H9 (cell line): ENCODE results near the gene PTBP3. TPM values are rescaled to one million over a fixed set of nuclear protein-coding genes. Genes with fewer than 3 reads are reported as not detected.

Experiments
- DNase-seq: peaks from one replicate; pipeline ENCODE4 v3.0.0-alpha.2; 2017
- H2AFZ ChIP-seq: one replicate; pipeline ENCODE4 v1.6.1; 2013; ENCODE audit warnings: mild to moderate bottlenecking, low read length, control low read depth, moderate library complexity
- H2AK5ac ChIP-seq: 2 replicates; pipeline ENCODE4 v1.6.1; 2013; ENCODE audit warnings: low read length, control low read depth, mixed read lengths; ENCODE audit not compliant: insufficient read length
- H2BK120ac ChIP-seq: one replicate; pipeline ENCODE4 v1.6.1; 2013; ENCODE audit warnings: low read depth, mild to moderate bottlenecking, low read length, control low read depth, inconsistent platforms; ENCODE audit not compliant: poor library complexity, severe bottlenecking
- H2BK12ac ChIP-seq: 2 replicates; pipeline ENCODE4 v1.6.1; 2013; ENCODE audit warnings: low read length, control low read depth, mixed read lengths, low read depth; ENCODE audit not compliant: insufficient read length
- H2BK15ac ChIP-seq: 2 replicates; pipeline ENCODE4 v1.6.1; 2013; ENCODE audit warnings: low read depth, low read length, control low read depth
- H2BK20ac ChIP-seq: one replicate; pipeline ENCODE4 v1.6.1; 2013; ENCODE audit warnings: low read depth, mild to moderate bottlenecking, low read length, control low read depth, inconsistent platforms; ENCODE audit not compliant: poor library complexity, severe bottlenecking
- H2BK5ac ChIP-seq: 2 replicates; pipeline ENCODE4 v1.6.1; 2013; ENCODE audit warnings: low read length, control low read depth, mixed read lengths; ENCODE audit not compliant: insufficient read length
- H3K14ac ChIP-seq: 2 replicates; pipeline ENCODE4 v1.6.1; 2013; ENCODE audit warnings: low read length, control low read depth; ENCODE audit not compliant: insufficient read depth
- H3K18ac ChIP-seq: 2 replicates; pipeline ENCODE4 v1.6.1; 2013; ENCODE audit warnings: low read depth, mild to moderate bottlenecking, mixed read lengths, low read length, control low read depth; ENCODE audit not compliant: insufficient read length
- H3K23ac ChIP-seq: 2 replicates; pipeline ENCODE4 v1.6.1; 2013; ENCODE audit warnings: low read length, control low read depth, mixed read lengths, low read depth; ENCODE audit not compliant: insufficient read length
- H3K23me2 ChIP-seq: 2 replicates; pipeline ENCODE4 v1.6.1; 2013; ENCODE audit warnings: low read depth, mild to moderate bottlenecking, mixed read lengths, low read length, control low read depth; ENCODE audit not compliant: insufficient read length, poor library complexity, severe bottlenecking
- H3K27ac ChIP-seq: 2 replicates; pipeline ENCODE4 v1.5.1; 2013; ENCODE audit warnings: low read length, control low read depth, mixed read lengths, low read depth; ENCODE audit not compliant: insufficient read length
- H3K27me3 ChIP-seq: 2 replicates; pipeline ENCODE4 v1.6.1; 2013; ENCODE audit warnings: low read length, control low read depth, inconsistent platforms; ENCODE audit not compliant: insufficient read depth
- H3K4ac ChIP-seq: 2 replicates; pipeline ENCODE4 v1.6.1; 2013; ENCODE audit warnings: low read depth, mild to moderate bottlenecking, control low read depth, inconsistent platforms, low read length, moderate library complexity
- H3K4me1 ChIP-seq: 2 replicates; pipeline ENCODE4 v1.6.1; 2013; ENCODE audit warnings: low read length, control low read depth, inconsistent platforms; ENCODE audit not compliant: insufficient read depth
- H3K4me2 ChIP-seq: 2 replicates; pipeline ENCODE4 v1.6.1; 2013; ENCODE audit warnings: low read length, control low read depth, mixed read lengths; ENCODE audit not compliant: insufficient read length, insufficient read depth
- H3K56ac ChIP-seq: 2 replicates; pipeline ENCODE4 v1.6.1; 2013; ENCODE audit warnings: low read depth, mild to moderate bottlenecking, mixed read lengths, low read length, control low read depth; ENCODE audit not compliant: insufficient read length
- H3K79me1 ChIP-seq: 2 replicates; pipeline ENCODE4 v1.6.1; 2013; ENCODE audit warnings: low read depth, mild to moderate bottlenecking, moderate library complexity, low read length, control low read depth, inconsistent platforms; ENCODE audit not compliant: insufficient read depth, poor library complexity, severe bottlenecking
- H3K79me2 ChIP-seq: 2 replicates; pipeline ENCODE4 v1.6.1; 2013; ENCODE audit warnings: low read length, control low read depth, inconsistent platforms; ENCODE audit not compliant: insufficient read depth
- H3K9ac ChIP-seq: 2 replicates; pipeline ENCODE4 v1.6.1; 2013; ENCODE audit warnings: low read length, control low read depth, mixed read lengths; ENCODE audit not compliant: insufficient read length; ENCODE audit errors: extremely low read depth
- H3K9me3 ChIP-seq: one replicate; pipeline ENCODE4 v1.6.1; 2013; ENCODE audit warnings: low read depth, low read length, inconsistent platforms; ENCODE audit not compliant: control insufficient read depth
- H3T11ph ChIP-seq: one replicate; pipeline ENCODE4 v1.6.1; 2013; ENCODE audit warnings: mild to moderate bottlenecking, low read length, control low read depth, inconsistent platforms
- H4K20me1 ChIP-seq: one replicate; pipeline ENCODE4 v1.6.1; 2013; ENCODE audit not compliant: control insufficient read depth, insufficient read length, insufficient read depth
- H4K5ac ChIP-seq: 2 replicates; pipeline ENCODE4 v1.6.1; 2013; ENCODE audit warnings: low read depth, mild to moderate bottlenecking, mixed read lengths, low read length, control low read depth; ENCODE audit not compliant: insufficient read length
- H4K8ac ChIP-seq: replicated peaks from 2 replicates; pipeline ENCODE4 v1.6.1; 2013; ENCODE audit warnings: low read length, control low read depth, mixed read lengths, low read depth; ENCODE audit not compliant: insufficient read length
- H4K91ac ChIP-seq: 2 replicates; pipeline ENCODE4 v1.6.1; 2013; ENCODE audit warnings: low read depth, mild to moderate bottlenecking, moderate library complexity, mixed read lengths, low read length, control low read depth; ENCODE audit not compliant: insufficient read length
- H3K27ac Mint-ChIP-seq, 3 experiments: 2 replicates in 2 of 3; 3 replicates in 1 of 3; pipeline ENCODE4 v1.8.0; 2020 to 2021; ENCODE audit warnings: mixed read lengths in 3 of 3, mild to moderate bottlenecking in 1 of 3, moderate library complexity in 1 of 3
- H3K27me3 Mint-ChIP-seq: 2 replicates; pipeline ENCODE4 v1.8.0; 2021; ENCODE audit warnings: low read depth, mild to moderate bottlenecking, moderate library complexity, mixed read lengths
- H3K36me3 Mint-ChIP-seq, 3 experiments: 2 replicates in 2 of 3; 3 replicates in 1 of 3; pipeline ENCODE4 v1.8.0; 2020 to 2021; ENCODE audit warnings: low read depth in 3 of 3, mixed read lengths in 3 of 3; ENCODE audit not compliant: insufficient read depth in 1 of 3
- H3K4me1 Mint-ChIP-seq, 2 experiments: 2 replicates each; pipeline ENCODE4 v1.8.0; 2020; ENCODE audit warnings: mixed read lengths in 2 of 2
- H3K4me3 Mint-ChIP-seq, 2 experiments: 2 replicates in 1 of 2; 3 replicates in 1 of 2; pipeline ENCODE4 v1.8.0; 2020 to 2021; ENCODE audit warnings: mild to moderate bottlenecking in 2 of 2, mixed read lengths in 2 of 2, moderate library complexity in 1 of 2
- H3K9me3 Mint-ChIP-seq, 2 experiments: 2 replicates in 1 of 2; 3 replicates in 1 of 2; pipeline ENCODE4 v1.8.0; 2020; ENCODE audit warnings: mild to moderate bottlenecking in 2 of 2, mixed read lengths in 2 of 2, moderate library complexity in 1 of 2
- WGBS: extraction: QIAGEN DNeasy Blood & Tissue Kit; methylation state at CpG from one replicate; pipeline ENCODE4 v1.1.7; 2013; ENCODE audit warnings: missing lambda C conversion rate, low lambda C conversion rate, mixed read lengths; ENCODE audit not compliant: insufficient read length; ENCODE audit errors: extremely low coverage; 5-methylcytosine and 5-hydroxymethylcytosine counted together
- total RNA-seq: library from RNA; stranded (reverse); gene quantifications from 2 replicates; pipeline ENCODE4 v1.2.1, GENCODE V29; 2021
- TF ChIP-seq, protein P1 (sequence below): fragments of 200-600 bp; sonication (generic); conservative IDR thresholded peaks from 3 replicates; pipeline ENCODE4 v1.8.0; 2021; ENCODE audit warnings: antibody characterized with exemption, mild to moderate bottlenecking

The PTBP3 gene
- total RNA-seq, 1 experiment from 2014 or later = 89.5 TPM

DNA sequence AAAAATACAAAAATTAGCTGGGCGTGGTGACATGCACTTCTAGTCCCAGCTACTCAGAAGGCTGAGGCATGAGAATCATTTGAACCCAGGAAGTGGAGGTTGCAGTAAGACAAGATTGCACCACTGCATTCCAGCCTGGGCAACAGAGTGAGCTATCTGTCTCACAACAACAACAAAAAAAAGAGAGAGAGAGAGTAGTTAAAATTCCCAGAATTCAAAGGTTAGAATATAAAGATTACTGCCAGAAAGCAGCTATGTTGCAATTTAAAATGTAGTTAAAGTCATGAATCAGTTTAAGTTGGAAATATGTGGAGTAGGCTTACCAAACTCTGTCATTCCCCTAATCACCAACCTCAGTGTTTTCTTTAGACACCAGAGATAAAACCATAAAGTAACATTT lies 99.7 kb downstream of the PTBP3 start:
- Mint-ChIP-seq H3K36me3 (peaks cover 0 to 20% (median 13%) of the 10 kb centered on the region in 3 experiments; a peak in 5 of 7 replicates), H3K4me1 (0 out of 4 replicates have a peak, but pooled peaks cover 0 to 8% of the 10 kb centered on the region in 2 experiments), H3K27me3 (no peaks in the 10 kb centered on the region), H3K9me3 (no peaks in the 10 kb centered on the region), H3K27ac (no peak overlapping the region), H3K4me3 (no peak overlapping the region)
- no peak overlapping the region for H3K4me2 ChIP-seq
- no peak overlapping the region for H3K18ac ChIP-seq
- no peak overlapping the region for H3K4ac ChIP-seq
- H2BK5ac ChIP-seq = no peak overlapping the region
- no peak overlapping the region for H3K9ac ChIP-seq
- H4K8ac ChIP-seq = no peak overlapping the region
- no peaks in the 10 kb centered on the region for H3K9me3 ChIP-seq
- no peak overlapping the region for H3K14ac ChIP-seq
- no peaks in the 10 kb centered on the region for H3K79me2 ChIP-seq
- no peak overlapping the region for H2BK20ac ChIP-seq
- no peak for DNase-seq
- no peaks in the 10 kb centered on the region for H3K4me1 ChIP-seq
- no peaks in the 10 kb centered on the region for H4K20me1 ChIP-seq
- H2AK5ac ChIP-seq = no peak overlapping the region
- no peak overlapping the region for H3K27ac ChIP-seq
- no peaks in the 10 kb centered on the region for H3K23me2 ChIP-seq
- no peak overlapping the region for H3K23ac ChIP-seq
- no peaks in the 10 kb centered on the region for H3K79me1 ChIP-seq
- no peak overlapping the region for H2AFZ ChIP-seq
- no CpG with 5 or more reads among the region's 1 CpG for WGBS
- H3K27me3 ChIP-seq = no peaks in the 10 kb centered on the region
- no peak overlapping the region for H2BK12ac ChIP-seq
- no peak overlapping the region for H4K91ac ChIP-seq
- no peak overlapping the region for H3K56ac ChIP-seq
- TF ChIP-seq, protein P1, sequence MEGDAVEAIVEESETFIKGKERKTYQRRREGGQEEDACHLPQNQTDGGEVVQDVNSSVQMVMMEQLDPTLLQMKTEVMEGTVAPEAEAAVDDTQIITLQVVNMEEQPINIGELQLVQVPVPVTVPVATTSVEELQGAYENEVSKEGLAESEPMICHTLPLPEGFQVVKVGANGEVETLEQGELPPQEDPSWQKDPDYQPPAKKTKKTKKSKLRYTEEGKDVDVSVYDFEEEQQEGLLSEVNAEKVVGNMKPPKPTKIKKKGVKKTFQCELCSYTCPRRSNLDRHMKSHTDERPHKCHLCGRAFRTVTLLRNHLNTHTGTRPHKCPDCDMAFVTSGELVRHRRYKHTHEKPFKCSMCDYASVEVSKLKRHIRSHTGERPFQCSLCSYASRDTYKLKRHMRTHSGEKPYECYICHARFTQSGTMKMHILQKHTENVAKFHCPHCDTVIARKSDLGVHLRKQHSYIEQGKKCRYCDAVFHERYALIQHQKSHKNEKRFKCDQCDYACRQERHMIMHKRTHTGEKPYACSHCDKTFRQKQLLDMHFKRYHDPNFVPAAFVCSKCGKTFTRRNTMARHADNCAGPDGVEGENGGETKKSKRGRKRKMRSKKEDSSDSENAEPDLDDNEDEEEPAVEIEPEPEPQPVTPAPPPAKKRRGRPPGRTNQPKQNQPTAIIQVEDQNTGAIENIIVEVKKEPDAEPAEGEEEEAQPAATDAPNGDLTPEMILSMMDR = no peak
- H2BK15ac ChIP-seq = no peak overlapping the region
- H2BK120ac ChIP-seq = no peak overlapping the region
- H3T11ph ChIP-seq = no peak overlapping the region
- H4K5ac ChIP-seq = no peak overlapping the region
